D721Med (cell line): ENCODE results near the gene RTTN.
"Not testable (repeated sequence)": the region's sequence is repeated elsewhere in the genome, so short reads cannot be mapped to it uniquely, and the experiment has no call there.

Experiments used
- DNase-seq: peaks from one replicate; pipeline ENCODE4 v3.0.0; 2011; ENCODE audit warnings: low spot score; ENCODE audit not compliant: insufficient read length
- FAIRE-seq: peaks from 2 replicates; lab custom pipeline; 2011; peaks lifted over from hg19 to GRCh38; lab: Jason Lieb, UNC
- CTCF ChIP-seq: IDR thresholded peaks from 2 replicates; pipeline ENCODE4 v1.5.1; 2012; ENCODE audit warnings: mild to moderate bottlenecking, control low read depth; ENCODE audit not compliant: insufficient read depth; ENCODE audit errors: missing control alignments

Gene RTTN

GRCh38 chr18:70205421-70206397 lies at the start of gene RTTN:
Gene RTTN, minus strand, starts transcription at chr18:70205687. Its CDS starts 29 bp downstream, at chr18:70205658.
- FAIRE-seq (no peak), DNase-seq (peak; percentile 90)
- no peak for TF ChIP-seq CTCF

- FAIRE-seq, result no peak
- no peak for TF ChIP-seq CTCF
- DNase-seq, result no peak
Measured at GRCh38 chr18:70250781-70251180, 45.3 kb upstream of the RTTN start.

GRCh38 chr18:70249861-70250260 lies 44.4 kb upstream of the RTTN start:
- not testable (repeated sequence) for DNase-seq, FAIRE-seq

GRCh38 chr18:70249118-70249517 lies 43.6 kb upstream of the RTTN start:
- DNase-seq (no peak), FAIRE-seq (no peak)
- TF ChIP-seq CTCF, result no peak

GRCh38 chr18:70246061-70246466 lies 40.6 kb upstream of the RTTN start:
- FAIRE-seq, result no peak
- DNase-seq, result no peak
- TF ChIP-seq CTCF, result no peak

GRCh38 chr18:70243131-70243929 lies 37.8 kb upstream of the RTTN start:
- FAIRE-seq (no peak), DNase-seq (no peak)
- TF ChIP-seq CTCF, result no peak

GRCh38 chr18:70236921-70237320 lies 31.4 kb upstream of the RTTN start:
- FAIRE-seq, DNase-seq: not testable (repeated sequence)
